Endodermal cell (in vitro differentiated cells): ENCODE measurements around the gene ASB8. TPM values are rescaled to one million over a fixed set of nuclear protein-coding genes. Genes with fewer than 3 reads are reported as not detected.
"Not testable (repeated sequence)": the region's sequence is repeated elsewhere in the genome, so short reads cannot be mapped to it uniquely, and the experiment has no call there.

Experiments used
- DNase-seq: peaks from one replicate; pipeline ENCODE4 v3.0.0-alpha.2; 2017
- H3K27ac ChIP-seq: 2 replicates; pipeline ENCODE4 v1.5.1; 2013; ENCODE audit warnings: mild to moderate bottlenecking, low read depth, low read length, moderate library complexity
- H3K27me3 ChIP-seq: 2 replicates; pipeline ENCODE4 v1.6.1; 2013; ENCODE audit warnings: mild to moderate bottlenecking, low read length, moderate library complexity; ENCODE audit not compliant: insufficient read depth, control insufficient read depth, poor library complexity, severe bottlenecking
- H3K36me3 ChIP-seq: 2 replicates; pipeline ENCODE4 v1.7.0; 2013; ENCODE audit warnings: mild to moderate bottlenecking, low read length, moderate library complexity; ENCODE audit not compliant: control insufficient read depth, insufficient read depth
- H3K4me1 ChIP-seq: one replicate; pipeline ENCODE4 v1.7.0; 2013; ENCODE audit warnings: low read length; ENCODE audit not compliant: control insufficient read depth, insufficient read depth
- H3K4me3 ChIP-seq: 2 replicates; pipeline ENCODE4 v1.5.1; 2013; ENCODE audit warnings: mild to moderate bottlenecking, low read length, moderate library complexity
- H3K9ac ChIP-seq: 2 replicates; pipeline ENCODE4 v1.6.1; 2013; ENCODE audit warnings: mild to moderate bottlenecking, low read length, moderate library complexity; ENCODE audit not compliant: poor library complexity, severe bottlenecking; ENCODE audit errors: extremely low read depth
- H3K9me3 ChIP-seq: 2 replicates; pipeline ENCODE4 v1.6.1; 2013; ENCODE audit warnings: mild to moderate bottlenecking, low read length, moderate library complexity; ENCODE audit not compliant: control insufficient read depth
- H3K27ac Mint-ChIP-seq: 2 replicates; pipeline ENCODE4 v1.8.0; 2020; ENCODE audit warnings: mixed read lengths
- H3K27me3 Mint-ChIP-seq: 2 replicates; pipeline ENCODE4 v1.8.0; 2021; ENCODE audit warnings: mild to moderate bottlenecking, mixed read lengths; ENCODE audit not compliant: insufficient read depth
- H3K36me3 Mint-ChIP-seq: 2 replicates; pipeline ENCODE4 v1.8.0; 2020; ENCODE audit warnings: low read depth, mixed read lengths
- H3K4me1 Mint-ChIP-seq: 2 replicates; pipeline ENCODE4 v1.8.0; 2020; ENCODE audit warnings: mixed read lengths
- H3K4me3 Mint-ChIP-seq: 2 replicates; pipeline ENCODE4 v1.8.0; 2020; ENCODE audit warnings: mild to moderate bottlenecking, moderate library complexity, mixed read lengths
- H3K9me3 Mint-ChIP-seq: 2 replicates; pipeline ENCODE4 v1.8.0; 2020; ENCODE audit warnings: mild to moderate bottlenecking, mixed read lengths
- CTCF ChIP-seq: fragments of 200-600 bp; sonication (generic); conservative IDR thresholded peaks from 2 replicates; pipeline ENCODE4 v1.5.0; 2021; ENCODE audit warnings: antibody characterized with exemption, mild to moderate bottlenecking
- WGBS, 2 experiments: methylation state at CpG; one replicate each; pipeline versions ENCODE4 v1.1.5 to v1.1.7; 2013; ENCODE audit warnings: missing lambda C conversion rate in 2 of 2, mixed read lengths in 1 of 2; ENCODE audit not compliant: insufficient coverage in 1 of 2, insufficient read length in 1 of 2; 5-methylcytosine and 5-hydroxymethylcytosine counted together
- total RNA-seq, 2 donors: library from RNA; stranded (reverse); fragmentation: NEBNext Ultra II Directional in 1 of 2; extraction: Animal tissue kit (Norgen Biotek cat#: 25700) in 1 of 2; gene quantifications; 2 replicates in 1 of 2; 3 replicates in 1 of 2; pipeline ENCODE4 v1.2.1, GENCODE V29; 2021

Gene ASB8
- total RNA-seq, 2 donors from 2014 or later, result 7.1 to 9.0 TPM

GRCh38 chr12:48115957-48116356, 41.4 kb downstream of the ASB8 start:
- Mint-ChIP-seq H3K27ac (no peak overlapping the region), H3K4me3 (no peak overlapping the region), H3K9me3 (peaks cover 17% of the 10 kb centered on the region), H3K4me1 (peaks cover 17% of the 10 kb centered on the region), H3K36me3 (peaks cover 2% of the 10 kb centered on the region), H3K27me3 (peaks cover 10% of the 10 kb centered on the region)
- DNase-seq, result no peak
- H3K9ac ChIP-seq, result no peak overlapping the region
- TF ChIP-seq CTCF, result no peak
- H3K27ac ChIP-seq, result no peak overlapping the region
- no peaks in the 10 kb centered on the region for H3K27me3 ChIP-seq
- no peaks in the 10 kb centered on the region for H3K4me1 ChIP-seq
- H3K9me3 ChIP-seq, result no peaks in the 10 kb centered on the region
- H3K4me3 ChIP-seq, result no peak overlapping the region
- no peaks in the 10 kb centered on the region for H3K36me3 ChIP-seq
- 88% methylated on average over 1 of the region's 1 CpG for WGBS, 2 experiments

GRCh38 chr12:48111312-48111693, 46.0 kb downstream of the ASB8 start:
- not testable (repeated sequence) for H3K27ac Mint-ChIP-seq, H3K36me3 ChIP-seq, H3K4me1 Mint-ChIP-seq, H3K4me3 Mint-ChIP-seq, H3K9me3 ChIP-seq, DNase-seq, H3K4me3 ChIP-seq, H3K9ac ChIP-seq, H3K4me1 ChIP-seq, H3K27ac ChIP-seq, H3K36me3 Mint-ChIP-seq
- 94 to 96% methylated on average over 5 of the region's 5 CpGs for WGBS, 2 experiments
- H3K27me3 ChIP-seq, result peaks cover 31% of the 10 kb centered on the region
- Mint-ChIP-seq H3K9me3 (peaks cover 17% of the 10 kb centered on the region), H3K27me3 (peaks cover 32% of the 10 kb centered on the region)

- Mint-ChIP-seq H3K4me3 (no peak overlapping the region), H3K9me3 (peaks cover 17% of the 10 kb centered on the region), H3K4me1 (peaks cover 9% of the 10 kb centered on the region), H3K27ac (no peak overlapping the region), H3K36me3 (peaks cover 2% of the 10 kb centered on the region), H3K27me3 (peaks cover 28% of the 10 kb centered on the region)
- no peak for DNase-seq
- Histone ChIP-seq H3K9ac (no peak overlapping the region), H3K27me3 (peaks cover 31% of the 10 kb centered on the region), H3K9me3 (no peaks in the 10 kb centered on the region), H3K27ac (no peak overlapping the region), H3K4me1 (peaks cover 4% of the 10 kb centered on the region), H3K4me3 (no peak overlapping the region), H3K36me3 (no peaks in the 10 kb centered on the region)
- WGBS, 2 experiments, result 91 to 100% methylated on average over 1 of the region's 1 CpG
- TF ChIP-seq CTCF, result no peak
Measured at GRCh38 chr12:48110691-48111311, 46.5 kb downstream of the ASB8 start.

- TF ChIP-seq CTCF, result no peak
- Histone ChIP-seq H3K4me3 (no peak overlapping the region), H3K4me1 (peaks cover 4% of the 10 kb centered on the region), H3K27ac (no peak overlapping the region), H3K27me3 (peaks cover 31% of the 10 kb centered on the region), H3K36me3 (no peaks in the 10 kb centered on the region), H3K9me3 (no peaks in the 10 kb centered on the region), H3K9ac (no peak overlapping the region)
- H3K4me3 Mint-ChIP-seq, result no peak overlapping the region
- no peak overlapping the region for H3K27ac Mint-ChIP-seq
- peaks cover 28% of the 10 kb centered on the region for H3K27me3 Mint-ChIP-seq
- peaks cover 6% of the 10 kb centered on the region for H3K9me3 Mint-ChIP-seq
- peaks cover 2% of the 10 kb centered on the region for H3K36me3 Mint-ChIP-seq
- peaks cover 13% of the 10 kb centered on the region for H3K4me1 Mint-ChIP-seq
- no peak for DNase-seq
Measured at GRCh38 chr12:48109424-48109823, 47.9 kb downstream of the ASB8 start.
